Panc1 (cell line): ENCODE data around the gene WDR6.

Experiments used
- POLR2AphosphoS5 ChIP-seq: IDR thresholded peaks from 2 replicates; pipeline ENCODE4 v1.6.1; 2012; ENCODE audit warnings: mild to moderate bottlenecking, low read depth, low read length, moderate library complexity
- REST ChIP-seq, 2 experiments: IDR thresholded peaks; 2 replicates each; pipeline ENCODE4 v1.6.1; 2011 to 2012; ENCODE audit warnings: low read depth in 2 of 2, control low read depth in 1 of 2, low read length in 1 of 2, mild to moderate bottlenecking in 1 of 2, moderate library complexity in 1 of 2; ENCODE audit not compliant: insufficient read depth in 1 of 2
- TCF7L2 ChIP-seq: IDR thresholded peaks from 2 replicates; pipeline ENCODE4 v1.6.1; 2011; ENCODE audit warnings: mild to moderate bottlenecking, low read depth, low read length, inconsistent platforms
- TF ChIP-seq, protein P1 (sequence below): fragments of 450-650 bp; IDR thresholded peaks from 2 replicates; pipeline ENCODE4 v1.5.1; 2017; ENCODE audit warnings: mild to moderate bottlenecking

DNA sequence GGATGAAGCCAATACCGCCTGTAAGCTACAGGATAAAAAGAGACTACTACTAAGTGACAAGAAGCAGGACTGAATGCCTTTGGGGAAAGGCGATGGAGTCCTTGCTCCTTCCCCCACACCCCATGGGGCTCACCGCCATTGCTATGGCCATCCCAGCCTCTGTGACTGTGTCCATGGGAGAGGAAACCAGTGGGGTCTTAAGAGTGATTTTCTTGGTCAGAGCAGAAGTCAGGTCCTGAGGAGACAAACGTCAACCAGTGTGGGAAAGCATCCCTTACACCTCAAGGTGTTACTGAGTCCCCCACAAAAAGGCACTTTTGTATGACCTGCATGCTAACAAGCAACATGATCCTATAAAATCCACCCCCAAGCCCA, 21.1 kb downstream of the WDR6 start:
- no peak for TF ChIP-seq TCF7L2
- TF ChIP-seq, protein P1, sequence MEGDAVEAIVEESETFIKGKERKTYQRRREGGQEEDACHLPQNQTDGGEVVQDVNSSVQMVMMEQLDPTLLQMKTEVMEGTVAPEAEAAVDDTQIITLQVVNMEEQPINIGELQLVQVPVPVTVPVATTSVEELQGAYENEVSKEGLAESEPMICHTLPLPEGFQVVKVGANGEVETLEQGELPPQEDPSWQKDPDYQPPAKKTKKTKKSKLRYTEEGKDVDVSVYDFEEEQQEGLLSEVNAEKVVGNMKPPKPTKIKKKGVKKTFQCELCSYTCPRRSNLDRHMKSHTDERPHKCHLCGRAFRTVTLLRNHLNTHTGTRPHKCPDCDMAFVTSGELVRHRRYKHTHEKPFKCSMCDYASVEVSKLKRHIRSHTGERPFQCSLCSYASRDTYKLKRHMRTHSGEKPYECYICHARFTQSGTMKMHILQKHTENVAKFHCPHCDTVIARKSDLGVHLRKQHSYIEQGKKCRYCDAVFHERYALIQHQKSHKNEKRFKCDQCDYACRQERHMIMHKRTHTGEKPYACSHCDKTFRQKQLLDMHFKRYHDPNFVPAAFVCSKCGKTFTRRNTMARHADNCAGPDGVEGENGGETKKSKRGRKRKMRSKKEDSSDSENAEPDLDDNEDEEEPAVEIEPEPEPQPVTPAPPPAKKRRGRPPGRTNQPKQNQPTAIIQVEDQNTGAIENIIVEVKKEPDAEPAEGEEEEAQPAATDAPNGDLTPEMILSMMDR = no peak
- TF ChIP-seq POLR2AphosphoS5 = no peak
- no peak for TF ChIP-seq REST (IDR thresholded peaks at IDR 0.05; ENCODE audit: insufficient read depth in 1 of 2, low read depth in 2 of 2, low read length in 1 of 2)
